Measurements from ENCODE around the gene SULT1A1.
"Not testable (repeated sequence)": the region's sequence is repeated elsewhere in the genome, so short reads cannot be mapped to it uniquely, and the experiment has no call there.

The SULT1A1 gene

GRCh38 chr16:28589930-28590329 is 19.9 kb downstream of the SULT1A1 start:
- no peak for DNase-seq

DNA sequence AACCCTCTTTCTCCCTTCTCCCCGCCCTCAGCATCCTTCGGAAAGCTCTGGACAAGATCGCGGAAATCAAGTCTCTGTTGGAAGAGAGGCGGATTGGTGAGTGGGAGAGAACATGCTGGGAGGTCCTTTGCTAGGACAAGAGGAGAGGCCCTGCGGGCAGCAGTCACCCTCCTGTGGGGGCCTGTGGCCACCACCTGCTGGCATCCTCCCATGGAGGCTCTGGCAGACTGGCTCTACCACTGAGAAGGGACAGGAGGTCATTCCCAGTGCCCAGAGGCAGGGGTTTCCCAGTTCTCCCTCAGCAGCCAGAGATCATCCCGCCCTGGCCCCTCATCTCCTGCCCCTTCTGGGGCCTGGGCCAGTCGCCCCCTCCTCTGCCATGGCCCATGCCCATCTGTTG is 20.8 kb downstream of the SULT1A1 start:
- DNase-seq, result no peak

DNA sequence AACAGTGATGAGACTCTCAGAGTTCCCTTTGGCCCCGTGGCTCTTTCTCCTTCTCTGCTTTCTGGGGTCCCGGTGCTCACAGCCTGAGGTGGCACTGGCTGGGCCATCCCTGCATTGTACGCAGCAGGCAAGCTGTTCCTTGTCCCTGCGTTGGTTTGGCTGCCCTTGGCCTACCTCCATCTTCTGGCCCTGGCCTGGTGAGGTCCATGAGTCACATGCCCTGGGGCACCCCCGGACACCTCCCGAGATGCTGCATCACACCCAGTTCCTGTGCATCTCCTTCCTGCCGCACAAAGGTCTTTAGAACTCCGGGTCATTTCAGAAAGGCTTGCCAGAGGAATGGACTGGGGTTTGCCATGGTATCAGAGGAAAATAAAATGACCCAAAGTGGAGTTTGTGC is 22.5 kb downstream of the SULT1A1 start:
- no peak for DNase-seq

DNA sequence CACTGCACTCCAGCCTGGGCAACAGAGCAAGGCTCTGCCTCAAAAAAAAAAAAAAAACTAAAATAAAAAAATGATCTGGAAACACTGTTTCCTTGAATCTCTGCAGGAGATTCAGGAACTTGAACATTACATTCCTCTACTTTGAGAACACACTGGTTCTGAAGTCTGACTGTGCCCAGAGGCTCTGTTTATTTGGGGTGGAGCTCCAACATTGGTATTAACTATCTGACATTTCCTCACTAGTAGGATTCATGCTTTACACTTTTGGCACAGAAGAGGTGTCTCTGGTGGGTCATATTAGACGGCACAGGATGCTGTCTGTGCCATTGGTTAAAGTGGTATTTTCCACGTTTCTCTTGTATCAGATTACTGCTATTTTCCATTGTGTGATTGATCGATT is 23.4 kb downstream of the SULT1A1 start:
- no peak for DNase-seq

GRCh38 chr16:28585674-28586073 is 24.2 kb downstream of the SULT1A1 start:
- DNase-seq, result no peak

DNA sequence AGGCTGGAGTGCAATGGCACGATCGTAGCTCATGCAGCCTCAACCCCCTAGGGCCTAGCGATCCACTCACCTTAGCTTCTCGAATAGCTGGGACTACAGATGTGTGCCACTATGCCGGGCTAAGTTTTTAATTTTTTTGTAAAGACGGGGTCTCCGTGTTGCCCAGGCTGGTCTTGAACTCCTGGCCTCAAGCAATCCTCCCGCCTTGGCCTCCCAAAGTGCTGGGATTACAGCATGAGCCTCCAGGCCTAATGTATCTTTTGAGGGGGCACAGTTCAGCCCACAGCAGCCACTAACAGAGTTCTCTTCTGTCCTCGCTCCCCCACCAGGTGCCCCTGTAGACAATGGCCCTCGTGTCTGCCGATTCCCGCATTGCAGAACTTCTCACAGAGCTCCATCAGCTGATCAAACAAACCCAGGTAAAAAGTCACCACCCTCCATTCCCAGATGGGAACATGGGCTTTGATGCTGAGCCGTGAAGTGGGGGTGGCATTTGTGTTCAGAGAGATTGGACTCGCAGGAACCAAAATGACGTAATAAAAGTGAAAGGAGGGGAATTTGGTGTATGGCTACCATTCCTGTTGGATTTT is 29.0 kb downstream of the SULT1A1 start:
- no peak for DNase-seq

GRCh38 chr16:28575446-28576109 is 34.3 kb downstream of the SULT1A1 start:
- no peak for DNase-seq

DNA sequence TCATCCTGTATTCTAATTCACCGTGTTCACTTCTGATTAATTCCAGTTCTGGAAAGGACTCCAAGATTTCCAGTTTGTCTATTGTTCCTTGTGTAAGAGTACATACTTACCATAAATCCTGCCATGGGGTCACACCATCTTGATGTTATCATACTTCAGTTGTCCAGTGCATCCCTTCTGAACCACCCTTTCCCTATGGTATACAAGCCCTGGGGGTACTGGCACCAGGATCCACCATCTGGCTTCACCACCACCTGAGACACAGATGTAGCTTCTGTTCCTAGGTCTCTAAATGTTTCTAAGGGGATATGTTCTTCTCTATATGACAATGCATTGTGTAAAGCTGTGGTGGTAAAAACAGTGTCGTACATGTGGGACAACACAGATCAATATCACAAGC is 34.9 kb downstream of the SULT1A1 start:
- no peak for DNase-seq

DNA sequence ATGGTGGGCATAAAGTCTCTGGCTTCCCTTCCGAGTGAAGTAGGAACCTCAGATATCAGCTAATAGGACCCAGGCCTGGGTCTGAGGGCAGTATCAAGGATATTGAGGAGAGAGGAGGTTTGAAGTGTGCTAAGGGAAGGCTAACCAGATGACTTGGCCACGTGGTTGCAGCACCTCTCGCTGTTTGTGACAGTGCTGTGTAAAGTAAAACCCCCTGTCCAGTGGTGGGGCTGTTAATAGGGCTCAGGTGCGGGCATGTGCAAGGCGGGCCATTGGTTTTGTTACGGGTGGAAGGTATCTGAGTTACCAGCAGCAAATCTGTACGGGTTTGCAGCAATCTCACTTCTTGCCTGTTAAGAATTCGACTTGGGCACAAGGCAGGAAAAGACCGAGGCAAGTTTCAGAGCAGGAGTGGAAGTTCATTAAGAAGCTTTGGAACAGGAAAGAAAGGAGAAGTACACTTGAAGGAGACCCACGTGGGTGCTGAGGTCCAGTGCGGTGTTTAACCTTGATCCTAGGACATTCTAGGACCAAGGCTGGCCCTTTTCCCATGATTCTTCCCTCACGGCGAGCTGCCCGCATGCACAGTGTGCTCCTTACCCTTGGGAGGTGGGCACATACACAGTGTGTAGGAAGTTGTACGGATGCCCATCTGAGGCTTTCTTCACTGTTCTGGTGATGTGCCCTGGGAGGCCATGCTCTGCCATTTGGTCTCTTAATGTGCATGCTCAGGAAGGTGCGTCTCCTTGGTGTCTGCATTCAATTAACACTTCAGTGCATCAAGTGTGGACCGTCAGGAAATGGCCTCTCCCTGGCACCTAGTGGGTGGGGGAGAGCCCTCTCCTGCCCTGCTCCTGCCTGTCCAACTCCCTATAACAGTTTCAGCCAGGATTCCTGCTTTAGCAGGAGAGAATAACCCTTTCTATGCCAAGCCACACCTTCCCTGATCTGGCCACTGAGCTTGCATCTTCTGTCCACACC is 35.8 kb downstream of the SULT1A1 start:
- no peak for DNase-seq

GRCh38 chr16:28572696-28573510 is 36.9 kb downstream of the SULT1A1 start:
- DNase-seq, result no peak

DNA sequence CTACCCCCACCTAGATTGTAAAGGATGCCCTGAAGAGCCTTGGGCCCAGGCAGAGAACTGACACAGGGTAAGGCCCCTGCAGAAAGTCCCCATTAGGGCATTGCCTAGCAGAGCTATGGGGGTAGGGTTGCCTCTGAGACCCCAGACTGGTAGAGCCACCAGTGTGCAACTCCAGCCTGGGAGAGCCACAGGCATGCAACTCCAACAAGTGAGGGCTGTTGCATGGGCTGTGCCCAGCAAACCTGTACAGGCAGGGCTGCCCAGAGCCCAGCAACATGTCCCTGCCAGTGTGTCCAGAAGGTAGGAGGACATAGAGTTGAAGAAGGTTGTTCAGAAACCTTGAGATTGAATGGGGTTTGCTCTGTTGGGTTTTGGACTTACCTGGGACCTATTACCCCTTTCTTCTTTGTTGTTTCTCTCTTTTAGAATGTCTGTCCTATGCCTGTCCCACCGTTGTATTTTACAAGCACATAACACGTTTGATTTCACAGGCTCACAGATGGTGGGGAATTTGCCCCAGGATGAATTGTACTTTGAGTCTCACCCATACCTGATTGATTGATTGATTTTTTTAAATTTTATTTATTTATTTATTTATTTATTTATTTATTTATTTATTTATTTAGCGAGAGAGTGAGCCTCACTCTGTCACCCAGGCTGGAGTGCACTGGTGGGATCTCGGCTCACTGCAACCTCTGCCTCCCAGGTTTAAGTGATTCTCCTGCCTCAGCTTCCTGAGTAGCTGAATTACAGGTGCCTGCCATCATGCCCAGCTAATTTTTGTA is 39.7 kb downstream of the SULT1A1 start:
- DNase-seq, result no peak

- no peak for DNase-seq
Measured at GRCh38 chr16:28569021-28569420, 40.8 kb downstream of the SULT1A1 start.

- no peak for DNase-seq
Measured at GRCh38 chr16:28567292-28567691, 42.6 kb downstream of the SULT1A1 start.

- not testable (repeated sequence) for DNase-seq
Measured at GRCh38 chr16:28566233-28566925, 43.5 kb downstream of the SULT1A1 start.

GRCh38 chr16:28563218-28563617 is 46.6 kb downstream of the SULT1A1 start:
- DNase-seq, result no peak

DNA sequence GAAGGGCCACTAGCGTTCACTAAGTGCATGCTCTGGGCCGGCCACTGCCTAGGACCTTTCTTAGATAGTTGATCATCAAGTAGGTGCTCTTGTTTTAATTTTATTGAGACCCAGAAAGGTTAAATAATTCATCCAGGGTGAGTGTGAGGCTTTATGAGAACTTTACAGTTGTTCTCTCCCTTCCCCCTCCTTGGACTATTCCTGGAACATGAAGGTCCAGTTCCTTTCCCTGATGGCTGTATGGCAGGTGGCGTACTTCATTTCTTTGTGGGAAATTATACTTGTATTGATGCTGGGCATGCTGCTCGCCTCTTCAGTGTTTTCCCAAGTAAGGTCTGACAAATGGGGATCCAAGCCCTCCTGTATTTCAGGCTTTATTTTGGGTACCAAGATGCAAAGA is 47.6 kb downstream of the SULT1A1 start:
- no peak for DNase-seq

DNA sequence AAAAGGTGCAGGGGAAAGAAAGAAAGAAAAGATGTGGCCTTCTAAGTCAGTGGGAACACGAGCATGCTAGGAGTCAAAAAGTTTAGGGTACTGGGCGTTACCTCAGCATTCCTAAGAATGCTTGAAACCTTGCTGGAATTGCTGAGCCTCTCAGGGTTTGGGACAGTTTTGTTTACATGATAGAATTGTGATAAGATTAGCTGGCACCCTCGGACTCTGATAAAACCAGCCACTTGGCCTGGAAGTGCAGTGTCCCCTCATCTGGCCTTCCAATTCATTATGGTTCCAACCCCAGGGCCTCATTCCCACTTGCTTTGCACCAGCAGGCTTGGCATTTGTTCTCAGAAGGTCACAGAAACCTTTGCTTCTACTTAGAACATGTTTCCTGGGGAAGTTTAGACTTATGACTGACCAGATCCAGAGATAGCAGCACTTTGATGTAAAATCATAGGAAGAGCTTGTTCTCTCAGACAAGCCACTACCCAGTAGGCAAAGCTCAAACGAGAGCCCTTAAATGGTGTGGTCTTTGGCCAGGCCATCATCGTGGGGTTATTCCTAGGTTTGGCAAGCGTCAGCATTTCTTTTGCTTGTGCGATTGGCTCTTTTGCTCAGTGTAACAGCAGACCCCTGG is 48.2 kb downstream of the SULT1A1 start:
- DNase-seq, result no peak

DNA sequence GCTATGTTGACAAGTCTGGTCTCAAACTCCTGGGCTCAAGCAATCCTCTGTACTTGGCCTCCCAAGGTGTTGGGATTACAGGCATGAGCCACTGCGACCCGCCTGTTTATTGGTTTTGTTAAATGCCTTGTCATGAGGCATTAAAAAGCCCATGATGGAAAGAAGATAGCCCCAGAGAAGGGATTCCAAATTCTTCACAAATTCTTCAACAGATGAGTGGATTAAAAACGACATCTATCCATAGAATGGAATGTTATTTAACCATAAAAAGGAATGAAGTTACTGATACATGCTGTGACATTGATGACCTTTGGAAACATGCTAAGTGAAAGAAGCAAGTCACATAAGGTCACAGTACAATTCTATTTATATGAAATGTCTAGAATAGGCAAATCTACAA is 51.4 kb downstream of the SULT1A1 start:
- DNase-seq, result no peak

- no peak for DNase-seq
Measured at GRCh38 chr16:28556914-28557320, 52.9 kb downstream of the SULT1A1 start.

GRCh38 chr16:28555561-28555960 is 54.3 kb downstream of the SULT1A1 start:
- no peak for DNase-seq

Measured in NCI-H510A (cell line).